Activated CD4-positive, alpha-beta memory T cell treated with anti-CD3 and anti-CD28 coated beads, Interleukin-2, amount 10 ng/mL, durations not matched to agents 7 days and 5 days (primary cell): Measurements from ENCODE around the gene NECTIN1. TPM values are rescaled to one million over a fixed set of nuclear protein-coding genes. Genes with fewer than 3 reads are reported as not detected.

Source experiments
- CTCF ChIA-PET: fragments of 350-600 bp; sonication (Branson Sonifier 250); formaldehyde crosslinking; loops from one replicate; lab custom pipeline; 2021; ENCODE audit warnings: antibody characterized with exemption, inconsistent platforms; lab: Charles Lee
- POLR2A ChIA-PET: fragments of 350-600 bp; sonication (Branson Sonifier 250); formaldehyde crosslinking; loops from one replicate; lab custom pipeline; 2021; ENCODE audit warnings: antibody characterized with exemption; lab: Charles Lee
- DNase-seq: peaks from one replicate; pipeline ENCODE4 v3.0.0-alpha.2; 2020
- H3K27ac Mint-ChIP-seq: one replicate; pipeline ENCODE4 v1.8.0; 2021; ENCODE audit warnings: mild to moderate bottlenecking, mixed read lengths
- H3K27me3 Mint-ChIP-seq: one replicate; pipeline ENCODE4 v1.8.0; 2021; ENCODE audit warnings: mixed read lengths
- H3K36me3 Mint-ChIP-seq: one replicate; pipeline ENCODE4 v1.8.0; 2021; ENCODE audit warnings: low read depth, mixed read lengths
- H3K4me1 Mint-ChIP-seq: one replicate; pipeline ENCODE4 v1.8.0; 2021; ENCODE audit warnings: mixed read lengths
- H3K4me3 Mint-ChIP-seq: one replicate; pipeline ENCODE4 v1.8.0; 2021; ENCODE audit warnings: mild to moderate bottlenecking, mixed read lengths
- H3K9me3 Mint-ChIP-seq: one replicate; pipeline ENCODE4 v1.8.0; 2021; ENCODE audit warnings: mixed read lengths
- total RNA-seq, 2 experiments: library from RNA; stranded (reverse); gene quantifications; one replicate each; pipeline ENCODE4 v1.2.3, GENCODE V29; 2021

NECTIN1 gene
- total RNA-seq, 2 experiments from 2014 or later = 1.7 to 1.9 TPM

DNA sequence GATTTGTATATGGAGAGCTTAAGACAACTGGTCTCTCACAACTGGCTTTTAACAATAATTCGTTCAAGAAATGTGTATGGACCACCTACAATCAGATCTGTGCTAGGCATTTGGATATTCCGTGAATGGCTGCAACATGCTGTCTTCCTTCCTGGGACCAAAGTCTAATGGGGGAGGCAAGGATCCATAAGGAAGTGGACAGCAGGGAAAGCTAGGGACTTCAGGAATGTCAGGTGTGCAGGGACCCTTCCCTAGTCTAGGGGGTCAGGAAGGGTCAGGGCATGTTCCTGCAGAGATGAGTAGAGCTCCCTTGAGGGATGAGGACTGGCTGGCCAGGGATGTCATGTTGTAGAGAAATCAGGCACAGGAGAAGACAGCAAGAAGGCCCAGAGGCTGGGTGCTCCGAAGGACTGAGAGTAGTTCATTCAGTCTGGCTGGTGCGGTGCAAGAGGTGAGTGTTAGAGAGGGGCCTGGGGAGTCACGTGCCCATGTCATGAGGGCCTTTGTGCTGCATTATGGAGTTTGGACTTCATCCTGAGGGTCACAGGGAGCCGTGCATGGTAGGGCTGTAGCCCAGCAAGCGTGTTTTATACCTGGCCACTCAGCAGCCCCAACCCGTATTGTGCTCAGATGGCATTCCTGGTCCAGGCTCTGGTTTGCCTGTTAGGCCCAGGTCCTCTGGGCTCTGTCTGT lies 8.5 kb upstream of the NECTIN1 start:
- no peak for DNase-seq
- POLR2A ChIA-PET = no interaction called here
- no peaks in the 10 kb centered on the region for H3K36me3 Mint-ChIP-seq
- no peaks in the 10 kb centered on the region for H3K9me3 Mint-ChIP-seq
- H3K4me3 Mint-ChIP-seq = no peak overlapping the region
- CTCF ChIA-PET = interaction anchor here (1.0 kb wide), 1 partner anchor 11 kb away, joined by 3 read pairs; no protein-coding TSS in a partner anchor
- peaks cover 2% of the 10 kb centered on the region for H3K4me1 Mint-ChIP-seq
- peaks cover 44% of the 10 kb centered on the region for H3K27me3 Mint-ChIP-seq
- no peak overlapping the region for H3K27ac Mint-ChIP-seq

DNA sequence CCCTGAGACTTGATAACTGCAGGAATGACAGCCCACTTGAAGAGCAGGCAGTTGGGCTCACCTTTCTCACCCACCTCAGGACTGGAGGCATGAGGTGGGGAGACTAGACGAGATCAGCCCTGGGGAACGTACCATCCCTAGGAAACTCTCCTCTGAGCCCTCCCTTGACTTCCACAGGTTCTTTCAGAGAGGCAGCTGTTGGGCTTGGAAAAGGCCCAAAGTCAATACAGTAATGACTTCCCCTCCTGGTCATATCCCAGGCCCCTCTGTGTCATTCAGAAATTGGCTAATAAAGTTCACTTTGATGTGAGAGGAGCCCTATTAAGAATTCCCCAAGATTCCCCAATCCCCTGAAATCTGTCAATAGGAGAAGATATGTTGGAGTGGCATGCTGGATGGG lies 5.8 kb upstream of the NECTIN1 start:
- CTCF ChIA-PET = no interaction called here
- peaks cover 45% of the 10 kb centered on the region for H3K27me3 Mint-ChIP-seq

DNA sequence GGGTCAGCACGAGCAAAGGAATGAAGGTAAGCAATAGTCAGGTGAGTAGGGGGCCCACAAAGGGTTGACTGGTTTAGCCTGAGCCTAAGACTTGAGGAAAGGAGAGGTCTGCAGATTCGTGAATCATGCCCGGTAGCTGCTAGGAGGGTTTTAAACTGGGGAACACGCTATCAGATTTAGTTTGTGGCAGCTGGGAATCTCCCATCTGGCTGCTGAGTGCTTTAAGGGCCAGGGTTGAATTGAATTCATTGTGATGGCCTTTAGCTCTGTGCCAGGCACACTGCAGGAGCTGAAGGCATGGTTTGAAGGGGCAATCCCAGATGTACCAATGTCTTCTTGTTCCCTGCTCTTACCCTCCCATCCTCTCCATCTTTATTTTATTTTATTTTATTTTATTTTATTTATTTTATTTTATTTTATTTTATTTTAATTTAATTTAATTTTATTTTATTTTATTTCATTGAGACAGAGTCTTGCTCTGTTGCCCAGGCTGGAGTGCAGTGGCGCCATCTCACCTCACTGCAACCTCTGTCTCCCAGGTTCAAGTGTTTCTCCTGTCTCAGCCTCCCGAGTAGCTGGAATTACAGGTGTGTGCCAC lies 1.9 kb upstream of the NECTIN1 start:
- Mint-ChIP-seq H3K4me3 (no peak overlapping the region), H3K27me3 (peaks cover 53% of the 10 kb centered on the region), H3K9me3 (no peaks in the 10 kb centered on the region), H3K36me3 (no peaks in the 10 kb centered on the region), H3K27ac (no peak overlapping the region), H3K4me1 (peaks cover 13% of the 10 kb centered on the region)
- DNase-seq = no peak
- ChIA-PET CTCF (interaction anchor here (0.8 to 3.0 kb wide), 3 partner anchors 54 to 90 kb away, joined by 3 to 40 read pairs (median 7); no protein-coding TSS in a partner anchor), POLR2A (no interaction called here)

More for the DNA sequence above, 5.8 kb upstream of the NECTIN1 start:
- peaks cover 6% of the 10 kb centered on the region for H3K4me1 Mint-ChIP-seq
- no peak overlapping the region for H3K27ac Mint-ChIP-seq
- no peak overlapping the region for H3K4me3 Mint-ChIP-seq
- no peaks in the 10 kb centered on the region for H3K9me3 Mint-ChIP-seq
- POLR2A ChIA-PET = no interaction called here
- H3K36me3 Mint-ChIP-seq = no peaks in the 10 kb centered on the region
- DNase-seq = no peak

DNA sequence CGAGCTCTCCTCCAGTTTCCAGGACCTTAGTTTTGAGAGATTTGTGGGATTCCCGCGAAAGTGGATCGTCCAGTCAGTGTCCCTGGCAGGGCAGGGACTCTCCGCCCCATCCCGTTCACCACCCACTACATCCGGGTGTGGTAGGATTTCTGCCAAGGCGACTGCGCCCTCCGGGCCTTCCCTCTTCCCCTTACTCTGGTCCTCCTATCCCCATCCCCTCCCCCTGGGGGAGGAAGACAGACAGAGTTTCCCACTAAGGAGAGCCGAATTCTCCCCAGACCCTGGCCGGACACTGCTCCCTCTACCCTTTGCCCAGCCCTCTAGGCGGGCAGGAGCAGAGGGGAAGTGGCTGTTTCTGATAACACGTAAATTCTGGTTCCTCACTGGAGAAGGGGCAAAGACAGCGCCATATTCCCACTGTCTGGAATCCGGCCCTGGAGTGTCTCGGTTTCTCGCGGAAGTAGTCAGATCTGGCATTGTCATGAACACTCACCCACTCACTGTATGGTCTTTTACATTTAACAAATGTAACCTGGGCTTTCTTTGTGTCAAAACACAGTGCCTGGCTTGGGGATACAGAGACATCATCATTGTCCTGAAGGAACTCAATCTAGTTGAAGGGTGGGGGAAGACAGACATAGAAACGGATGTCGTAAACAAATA lies 1.1 kb upstream of the NECTIN1 start:
- DNase-seq = no peak
- ChIA-PET POLR2A (interaction anchor here (1.2 kb wide), 3 partner anchors 42 to 58 kb away, joined by 3 to 4 read pairs (median 3); no protein-coding TSS in a partner anchor), CTCF (interaction anchor here (0.6 to 3.0 kb wide), 23 partner anchors 10 to 567 kb away, joined by 3 to 52 read pairs (median 6); no protein-coding TSS in a partner anchor)
- H3K36me3 Mint-ChIP-seq = no peaks in the 10 kb centered on the region
- no peaks in the 10 kb centered on the region for H3K9me3 Mint-ChIP-seq
- H3K4me1 Mint-ChIP-seq = peaks cover 13% of the 10 kb centered on the region
- H3K27ac Mint-ChIP-seq = no peak overlapping the region
- peak overlapping the region; percentile 48 for H3K4me3 Mint-ChIP-seq
- H3K27me3 Mint-ChIP-seq = peaks cover 57% of the 10 kb centered on the region

DNA sequence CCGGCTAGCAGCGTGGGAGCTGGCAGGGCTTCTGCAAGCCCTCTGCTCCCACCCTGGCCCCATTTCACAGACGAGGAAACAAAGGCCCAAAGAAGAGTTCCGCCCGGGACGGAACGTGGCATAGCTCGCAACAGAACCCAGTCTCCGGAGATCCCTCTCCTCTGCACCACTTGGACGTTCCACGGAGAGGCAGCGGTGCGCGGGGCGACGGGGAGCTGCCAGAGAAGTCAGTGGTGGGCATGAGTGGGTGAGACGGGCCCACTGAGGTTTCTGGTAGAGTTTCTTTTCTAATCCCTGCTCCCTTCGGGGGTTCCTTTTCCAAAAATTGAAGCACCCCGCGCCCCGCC lies 554 bp upstream of the NECTIN1 start:
- no peak for DNase-seq
- POLR2A ChIA-PET = interaction anchor here (1.0 to 1.2 kb wide), 5 partner anchors 38 to 58 kb away, joined by 3 to 4 read pairs (median 4); no protein-coding TSS in a partner anchor
- H3K36me3 Mint-ChIP-seq = no peaks in the 10 kb centered on the region
- H3K27ac Mint-ChIP-seq = no peak overlapping the region
- peaks cover 61% of the 10 kb centered on the region for H3K27me3 Mint-ChIP-seq
- CTCF ChIA-PET = interaction anchor here (0.6 to 3.0 kb wide), 31 partner anchors 11 to 568 kb away, joined by 3 to 52 read pairs (median 5); no protein-coding TSS in a partner anchor
- no peaks in the 10 kb centered on the region for H3K9me3 Mint-ChIP-seq
- peak overlapping the region; percentile 48 for H3K4me3 Mint-ChIP-seq
- H3K4me1 Mint-ChIP-seq = peaks cover 13% of the 10 kb centered on the region

DNA sequence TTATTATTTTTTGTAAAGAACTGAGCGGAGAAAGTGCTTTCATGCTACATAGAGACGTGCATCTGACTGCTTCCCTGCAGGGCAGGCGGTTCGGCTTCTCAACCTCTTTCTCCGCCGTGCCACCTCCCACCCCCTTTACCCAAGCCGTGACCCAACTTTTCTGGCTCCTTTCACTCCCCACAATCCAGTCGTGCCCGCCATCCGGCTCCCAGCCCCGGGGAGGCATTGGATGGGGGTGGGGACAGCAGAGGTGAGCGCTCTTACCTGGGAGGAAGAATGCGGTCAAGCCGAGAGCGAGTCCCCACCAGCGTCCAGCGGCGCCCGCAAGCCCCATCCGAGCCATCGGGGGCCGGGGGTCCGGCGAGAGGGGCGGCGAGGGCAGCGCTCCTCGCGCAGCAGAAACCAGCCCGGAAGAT lies 781 bp downstream of the NECTIN1 start:
- peak overlapping the region; percentile 77 for H3K4me3 Mint-ChIP-seq
- POLR2A ChIA-PET = no interaction called here
- peaks cover 13% of the 10 kb centered on the region for H3K4me1 Mint-ChIP-seq
- no peaks in the 10 kb centered on the region for H3K9me3 Mint-ChIP-seq
- H3K27ac Mint-ChIP-seq = peak overlapping the region; percentile 32
- H3K27me3 Mint-ChIP-seq = peaks cover 56% of the 10 kb centered on the region
- DNase-seq = no peak
- CTCF ChIA-PET = interaction anchor here (1.0 to 2.5 kb wide), 6 partner anchors 10 to 59 kb away, joined by 5 to 52 read pairs (median 30); no protein-coding TSS in a partner anchor
- H3K36me3 Mint-ChIP-seq = no peaks in the 10 kb centered on the region

DNA sequence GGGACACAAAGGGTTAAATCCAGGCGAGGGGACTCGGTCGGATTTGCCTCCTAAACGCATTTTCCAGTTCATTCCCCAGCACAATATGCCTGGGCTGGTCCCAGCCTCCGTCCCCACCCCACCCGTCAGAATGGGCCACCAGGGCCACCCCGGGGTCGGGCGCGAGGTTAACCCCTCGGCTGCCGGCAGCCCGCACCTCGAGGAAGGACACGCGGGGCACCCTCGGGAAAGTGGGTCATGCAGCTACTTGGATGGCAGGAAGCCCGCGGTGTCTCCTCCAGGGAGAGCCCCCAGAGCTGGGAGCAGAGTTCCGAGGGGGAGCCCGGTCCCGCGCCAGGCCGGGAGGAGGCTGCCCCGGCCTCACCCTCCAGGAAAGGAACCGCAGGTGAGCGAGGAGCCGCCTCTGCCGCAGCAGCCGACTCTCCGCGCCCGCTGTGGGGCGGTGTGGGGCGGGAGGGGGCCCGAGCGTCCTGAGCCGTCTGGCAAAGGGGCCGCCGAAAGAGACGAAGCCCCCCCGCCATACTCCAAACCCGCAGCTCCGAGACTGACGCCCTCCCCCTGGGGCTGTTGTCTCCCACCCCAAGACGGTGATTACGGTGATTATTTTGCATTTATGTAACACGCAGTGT lies 1.4 kb downstream of the NECTIN1 start:
- Mint-ChIP-seq H3K27ac (no peak overlapping the region), H3K4me1 (peaks cover 13% of the 10 kb centered on the region), H3K9me3 (no peaks in the 10 kb centered on the region), H3K27me3 (peaks cover 57% of the 10 kb centered on the region), H3K36me3 (no peaks in the 10 kb centered on the region), H3K4me3 (peak overlapping the region; percentile 77)
- CTCF ChIA-PET = interaction anchor here (1.6 to 2.5 kb wide), 5 partner anchors 9 to 59 kb away, joined by 5 to 49 read pairs (median 17); no protein-coding TSS in a partner anchor
- POLR2A ChIA-PET = interaction anchor here (0.8 kb wide), 1 partner anchor 37 kb away, joined by 4 read pairs; no protein-coding TSS in a partner anchor
- DNase-seq = peak; percentile 27

DNA sequence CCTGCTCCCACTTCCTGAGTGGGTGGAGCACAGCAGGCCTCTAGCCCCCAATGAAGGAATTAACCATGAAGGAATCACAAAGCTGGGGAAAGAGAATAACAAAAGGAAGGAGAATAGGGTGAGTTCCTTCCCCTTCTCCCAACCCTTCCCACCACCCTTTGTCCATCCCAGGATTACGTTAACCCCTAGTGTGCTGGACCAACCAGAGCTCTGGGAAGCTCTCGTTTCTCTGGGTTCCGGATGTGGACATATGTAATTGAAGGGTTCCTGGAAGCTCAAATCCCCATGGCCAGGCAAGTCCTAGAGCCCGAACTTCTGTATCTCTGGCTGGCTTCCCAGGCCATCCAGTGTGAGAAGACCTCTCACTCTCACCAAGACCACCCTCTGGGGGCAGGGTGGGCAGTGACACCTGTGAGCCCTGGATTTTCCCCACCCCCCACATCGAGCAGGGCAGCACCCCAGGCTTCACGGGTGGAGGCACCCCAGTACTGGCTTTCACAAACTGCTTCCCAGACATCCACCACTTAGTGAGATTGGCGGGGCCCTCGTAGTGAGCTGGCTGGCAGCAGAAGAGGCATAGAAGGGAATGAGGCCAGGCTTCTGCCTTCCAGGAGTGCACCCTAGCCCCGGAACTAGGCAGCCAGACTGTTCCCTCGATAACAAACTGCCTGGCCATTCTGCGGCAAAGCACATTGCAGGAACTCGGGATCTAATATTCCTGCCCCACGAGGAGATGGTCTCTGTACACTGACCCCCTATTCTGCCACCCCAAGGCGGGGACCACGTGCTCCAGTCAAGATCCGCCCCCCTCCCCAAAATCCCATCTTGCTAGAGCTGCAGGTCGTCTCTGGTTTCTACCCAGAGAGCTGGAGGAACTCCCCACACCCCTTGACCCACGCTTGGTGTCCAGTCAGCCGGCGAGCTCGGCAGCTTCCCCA lies 2.1 kb downstream of the NECTIN1 start:
- H3K27ac Mint-ChIP-seq = no peak overlapping the region
- H3K4me3 Mint-ChIP-seq = no peak overlapping the region
- H3K4me1 Mint-ChIP-seq = peaks cover 13% of the 10 kb centered on the region
- ChIA-PET POLR2A (interaction anchor here (0.8 kb wide), 1 partner anchor 36 kb away, joined by 4 read pairs; no protein-coding TSS in a partner anchor), CTCF (interaction anchor here (1.6 kb wide), 1 partner anchor 53 kb away, joined by 5 read pairs; no protein-coding TSS in a partner anchor)
- DNase-seq = no peak
- H3K36me3 Mint-ChIP-seq = no peaks in the 10 kb centered on the region
- peaks cover 59% of the 10 kb centered on the region for H3K27me3 Mint-ChIP-seq
- no peaks in the 10 kb centered on the region for H3K9me3 Mint-ChIP-seq

DNA sequence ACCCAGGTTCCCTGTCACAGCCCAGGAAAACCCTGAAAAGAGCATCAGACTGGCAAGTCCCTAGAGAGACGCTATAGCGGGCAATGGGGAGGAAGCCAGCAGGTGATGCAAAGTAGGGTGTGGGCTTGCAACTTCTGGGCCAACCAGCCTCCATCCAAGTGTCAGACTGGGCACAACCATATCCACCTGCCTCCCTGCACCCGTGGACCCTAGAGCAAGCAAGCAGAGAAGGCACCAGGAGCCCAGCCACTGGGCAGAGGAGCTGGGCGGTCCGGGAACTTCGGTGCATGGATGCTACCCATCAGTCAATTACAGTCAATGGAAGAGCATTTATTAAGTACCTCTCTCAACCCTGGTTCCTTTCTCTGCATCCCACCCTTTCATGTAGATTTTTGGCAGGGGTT lies 2.8 kb downstream of the NECTIN1 start:
- peaks cover 13% of the 10 kb centered on the region for H3K4me1 Mint-ChIP-seq
- CTCF ChIA-PET = interaction anchor here (1.6 kb wide), 1 partner anchor 52 kb away, joined by 5 read pairs; no protein-coding TSS in a partner anchor
- H3K36me3 Mint-ChIP-seq = no peaks in the 10 kb centered on the region
- H3K4me3 Mint-ChIP-seq = no peak overlapping the region
- peaks cover 54% of the 10 kb centered on the region for H3K27me3 Mint-ChIP-seq
- no peak overlapping the region for H3K27ac Mint-ChIP-seq
- DNase-seq = no peak
- POLR2A ChIA-PET = no interaction called here
- no peaks in the 10 kb centered on the region for H3K9me3 Mint-ChIP-seq

DNA sequence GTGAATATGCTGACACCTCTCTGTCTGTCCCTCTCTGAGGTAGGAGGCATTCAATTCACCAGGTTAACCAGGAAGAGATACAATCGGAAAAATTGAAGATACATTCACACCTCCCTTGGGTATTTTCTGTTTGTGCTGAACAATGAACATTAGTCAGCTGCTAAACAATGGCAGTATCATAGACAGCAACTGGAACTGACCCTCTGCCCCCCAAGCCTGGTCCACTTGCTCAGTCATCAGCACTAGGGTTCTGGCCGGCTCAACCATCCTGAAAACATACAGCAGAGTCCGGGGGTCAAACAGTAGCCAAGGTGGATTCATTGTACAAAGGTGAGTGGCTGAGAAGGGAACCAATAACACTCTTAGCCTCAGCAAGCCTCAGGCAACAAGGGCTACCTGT lies 4.0 kb downstream of the NECTIN1 start:
- H3K27me3 Mint-ChIP-seq = peaks cover 45% of the 10 kb centered on the region
- no peak for DNase-seq
- H3K36me3 Mint-ChIP-seq = no peaks in the 10 kb centered on the region

DNA sequence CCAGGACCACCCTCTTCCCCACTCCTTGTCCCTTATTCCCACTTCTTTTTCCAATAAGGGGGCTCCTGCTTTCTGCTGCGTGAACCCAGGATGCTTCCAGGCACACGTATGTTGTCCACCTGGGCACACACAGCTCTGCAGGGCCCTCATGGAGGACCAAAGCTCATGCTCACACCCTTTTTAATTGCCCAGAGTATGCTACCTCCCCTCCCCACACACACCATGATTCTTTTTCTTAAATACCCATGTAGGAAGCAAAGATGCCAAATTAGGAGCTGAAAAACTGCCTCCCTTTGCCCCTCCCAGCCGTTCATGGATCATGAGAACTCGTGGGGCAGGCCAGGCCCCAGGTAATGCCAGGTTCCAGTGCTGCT lies 5.1 kb downstream of the NECTIN1 start:
- Mint-ChIP-seq H3K27me3 (peaks cover 42% of the 10 kb centered on the region), H3K36me3 (no peaks in the 10 kb centered on the region), H3K9me3 (no peaks in the 10 kb centered on the region), H3K4me3 (no peak overlapping the region), H3K4me1 (peaks cover 5% of the 10 kb centered on the region), H3K27ac (no peak overlapping the region)
- ChIA-PET POLR2A (no interaction called here), CTCF (no interaction called here)
- DNase-seq = no peak

More for the DNA sequence above, 4.0 kb downstream of the NECTIN1 start:
- CTCF ChIA-PET = no interaction called here
- Mint-ChIP-seq H3K9me3 (no peaks in the 10 kb centered on the region), H3K27ac (no peak overlapping the region), H3K4me3 (no peak overlapping the region), H3K4me1 (peaks cover 9% of the 10 kb centered on the region)
- POLR2A ChIA-PET = no interaction called here
